Stomach (tissue), 4 donors: ENCODE measurements around the gene FAF2.

ENCODE experiments used
- POLR2AphosphoS5 ChIP-seq, 3 donors: sonication (generic); formaldehyde crosslinking; IDR thresholded peaks; one replicate each; pipeline ENCODE4 v1.6.1; 2016; ENCODE audit warnings: antibody characterized with exemption in 3 of 3
- TF ChIP-seq, protein P1 (sequence below), 7 experiments: fragments of 450-650 bp in 4 of 7; fragments of 200-600 bp in 3 of 7; sonication (generic) in 3 of 7; IDR thresholded peaks; one replicate each; pipeline ENCODE4 v1.5.1; 2016 to 2019; ENCODE audit warnings: antibody characterized with exemption in 7 of 7, control low read depth in 2 of 7, mild to moderate bottlenecking in 1 of 7

GRCh38 chr5:176410486-176411180, 37.6 kb upstream of the FAF2 start:
- TF ChIP-seq, protein P1, sequence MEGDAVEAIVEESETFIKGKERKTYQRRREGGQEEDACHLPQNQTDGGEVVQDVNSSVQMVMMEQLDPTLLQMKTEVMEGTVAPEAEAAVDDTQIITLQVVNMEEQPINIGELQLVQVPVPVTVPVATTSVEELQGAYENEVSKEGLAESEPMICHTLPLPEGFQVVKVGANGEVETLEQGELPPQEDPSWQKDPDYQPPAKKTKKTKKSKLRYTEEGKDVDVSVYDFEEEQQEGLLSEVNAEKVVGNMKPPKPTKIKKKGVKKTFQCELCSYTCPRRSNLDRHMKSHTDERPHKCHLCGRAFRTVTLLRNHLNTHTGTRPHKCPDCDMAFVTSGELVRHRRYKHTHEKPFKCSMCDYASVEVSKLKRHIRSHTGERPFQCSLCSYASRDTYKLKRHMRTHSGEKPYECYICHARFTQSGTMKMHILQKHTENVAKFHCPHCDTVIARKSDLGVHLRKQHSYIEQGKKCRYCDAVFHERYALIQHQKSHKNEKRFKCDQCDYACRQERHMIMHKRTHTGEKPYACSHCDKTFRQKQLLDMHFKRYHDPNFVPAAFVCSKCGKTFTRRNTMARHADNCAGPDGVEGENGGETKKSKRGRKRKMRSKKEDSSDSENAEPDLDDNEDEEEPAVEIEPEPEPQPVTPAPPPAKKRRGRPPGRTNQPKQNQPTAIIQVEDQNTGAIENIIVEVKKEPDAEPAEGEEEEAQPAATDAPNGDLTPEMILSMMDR (IDR thresholded peaks at IDR 0.05) = no peak
- TF ChIP-seq POLR2AphosphoS5 (IDR thresholded peaks at IDR 0.05) = peak in 1 of 3 donors; percentile 3
